Measurements from ENCODE around the gene SPOCK2. TPM values are rescaled to one million over a fixed set of nuclear protein-coding genes. Genes with fewer than 3 reads are reported as not detected.

Gene SPOCK2
- total RNA-seq, 2 experiments from 2014 or later = 976 to 998 TPM

- Histone ChIP-seq H3K4me1 (ENCODE audit: insufficient read depth, low read length) (peaks cover 10% of the 10 kb centered on the region), H3K27ac (ENCODE audit: low read depth in 1 of 2, low read length in 2 of 2) (no peak overlapping the region), H3K27me3 (ENCODE audit: control insufficient read depth in 1 of 2, insufficient read depth in 2 of 2, low read length in 2 of 2) (no peaks in the 10 kb centered on the region), H3K4me3 (ENCODE audit: low read length) (no peak overlapping the region), H3K9me3 (ENCODE audit: control insufficient read depth in 1 of 2, insufficient read depth in 1 of 2, low read length in 2 of 2) (no peaks in the 10 kb centered on the region), H3K36me3 (ENCODE audit: insufficient read depth, low read length) (peaks cover 26% of the 10 kb centered on the region)
- POLR2A ChIA-PET = interaction anchor here (0.6 to 7.3 kb wide), 10 partner anchors 9 to 280 kb away, joined by 3 to 43 read pairs (median 6); partner anchors contain the start of genes ANAPC16, ASCC1 and SPOCK2
- Mint-ChIP-seq H3K9me3 (no peaks in the 10 kb centered on the region), H3K36me3 (ENCODE audit: low read depth) (peaks cover 58% of the 10 kb centered on the region), H3K4me3 (peak overlapping the region; percentile 79), H3K27me3 (peaks cover 25% of the 10 kb centered on the region), H3K4me1 (ENCODE audit: low read depth) (peaks cover 44% of the 10 kb centered on the region), H3K27ac (peak overlapping the region; percentile 95)
- intact Hi-C loops (cut with DNase I, micrococcal nuclease) = no loop called here
- TF ChIP-seq CTCF (IDR thresholded peaks at IDR 0.05) = no peak
- CTCF ChIA-PET = interaction anchor here (3.7 kb wide), 1 partner anchor 10 kb away, joined by 24 read pairs; no protein-coding TSS in a partner anchor
- peak in 5 of 14 experiments; percentile 32 to 59 (median 47) for DNase-seq
- ATAC-seq (ENCODE audit: poor library complexity) = peak; percentile 19
These were observed 29.1 kb downstream of the SPOCK2 start for GRCh38 chr10:72058989-72059842.

- ChIA-PET CTCF (interaction anchor here (3.7 kb wide), 1 partner anchor 10 kb away, joined by 24 read pairs; no protein-coding TSS in a partner anchor), POLR2A (interaction anchor here (1.0 to 7.3 kb wide), 5 partner anchors 10 to 31 kb away, joined by 3 to 43 read pairs (median 8); partner anchors contain the start of gene SPOCK2)
- Mint-ChIP-seq H3K27ac (peak overlapping the region; percentile 95), H3K36me3 (ENCODE audit: low read depth) (peaks cover 50% of the 10 kb centered on the region), H3K4me1 (ENCODE audit: low read depth) (peaks cover 44% of the 10 kb centered on the region), H3K27me3 (peaks cover 25% of the 10 kb centered on the region), H3K4me3 (peak overlapping the region; percentile 79), H3K9me3 (no peaks in the 10 kb centered on the region)
- H3K9me3 ChIP-seq (ENCODE audit: control insufficient read depth in 1 of 2, insufficient read depth in 1 of 2, low read length in 2 of 2) = no peaks in the 10 kb centered on the region
- no peak overlapping the region for H3K27ac ChIP-seq (ENCODE audit: low read depth in 1 of 2, low read length in 2 of 2)
- DNase-seq (no peak), ATAC-seq (ENCODE audit: poor library complexity) (peak; percentile 1)
- intact Hi-C loops (cut with DNase I, micrococcal nuclease) = no loop called here
- TF ChIP-seq CTCF (IDR thresholded peaks at IDR 0.05) = no peak
- no peaks in the 10 kb centered on the region for H3K27me3 ChIP-seq (ENCODE audit: control insufficient read depth in 1 of 2, insufficient read depth in 2 of 2, low read length in 2 of 2)
- peaks cover 10% of the 10 kb centered on the region for H3K4me1 ChIP-seq (ENCODE audit: insufficient read depth, low read length)
- H3K4me3 ChIP-seq (ENCODE audit: low read length) = no peak overlapping the region
- peaks cover 18% of the 10 kb centered on the region for H3K36me3 ChIP-seq (ENCODE audit: insufficient read depth, low read length)
These were observed 29.9 kb downstream of the SPOCK2 start for GRCh38 chr10:72058347-72058898.

- no peak for ATAC-seq (ENCODE audit: poor library complexity)
- ChIA-PET CTCF (interaction anchor here (3.7 kb wide), 1 partner anchor 8 kb away, joined by 24 read pairs; no protein-coding TSS in a partner anchor), POLR2A (interaction anchor here (0.8 to 7.3 kb wide), 9 partner anchors 8 to 1302 kb away, joined by 3 to 43 read pairs (median 4); partner anchors contain the start of genes ANAPC16, CFAP70 and SPOCK2)
- peak overlapping the region; percentile 46 for H3K4me3 Mint-ChIP-seq
- peaks cover 19% of the 10 kb centered on the region for H3K27me3 Mint-ChIP-seq
- H3K9me3 Mint-ChIP-seq = no peaks in the 10 kb centered on the region
- H3K9me3 ChIP-seq (ENCODE audit: control insufficient read depth in 1 of 2, insufficient read depth in 1 of 2, low read length in 2 of 2) = no peaks in the 10 kb centered on the region
- intact Hi-C loops (cut with DNase I, micrococcal nuclease) = no loop called here
- peaks cover 4% of the 10 kb centered on the region for H3K4me1 ChIP-seq (ENCODE audit: insufficient read depth, low read length)
- peak overlapping the region; percentile 77 for H3K27ac Mint-ChIP-seq
- no peaks in the 10 kb centered on the region for H3K27me3 ChIP-seq (ENCODE audit: control insufficient read depth in 1 of 2, insufficient read depth in 2 of 2, low read length in 2 of 2)
- H3K36me3 Mint-ChIP-seq (ENCODE audit: low read depth) = peaks cover 38% of the 10 kb centered on the region
- H3K4me3 ChIP-seq (ENCODE audit: low read length) = no peak overlapping the region
- H3K4me1 Mint-ChIP-seq (ENCODE audit: low read depth) = peaks cover 38% of the 10 kb centered on the region
- no peak overlapping the region for H3K27ac ChIP-seq (ENCODE audit: low read depth in 1 of 2, low read length in 2 of 2)
- DNase-seq = no peak
- TF ChIP-seq CTCF (IDR thresholded peaks at IDR 0.05) = no peak
- H3K36me3 ChIP-seq (ENCODE audit: insufficient read depth, low read length) = peaks cover 5% of the 10 kb centered on the region
These were observed 31.2 kb downstream of the SPOCK2 start for GRCh38 chr10:72056932-72057751.

All from CD4-positive, alpha-beta T cell (primary cell).